Peyer's patch (tissue), 4 donors: ENCODE data around the gene BRIP1.

Experiments used
- POLR2A ChIP-seq, 2 donors: fragments of 450-650 bp; IDR thresholded peaks; one replicate each; pipeline ENCODE4 v1.5.1; 2017; ENCODE audit warnings: antibody characterized with exemption in 2 of 2, mild to moderate bottlenecking in 2 of 2, moderate library complexity in 2 of 2
- TF ChIP-seq, protein P1 (sequence below), 6 experiments: fragments of 450-650 bp in 4 of 6; fragments of 200-600 bp in 2 of 6; sonication (generic) in 1 of 6; IDR thresholded peaks; one replicate each; pipeline ENCODE4 v1.5.1; 2017 to 2019; ENCODE audit warnings: antibody characterized with exemption in 6 of 6, mild to moderate bottlenecking in 3 of 6, moderate library complexity in 1 of 6

DNA sequence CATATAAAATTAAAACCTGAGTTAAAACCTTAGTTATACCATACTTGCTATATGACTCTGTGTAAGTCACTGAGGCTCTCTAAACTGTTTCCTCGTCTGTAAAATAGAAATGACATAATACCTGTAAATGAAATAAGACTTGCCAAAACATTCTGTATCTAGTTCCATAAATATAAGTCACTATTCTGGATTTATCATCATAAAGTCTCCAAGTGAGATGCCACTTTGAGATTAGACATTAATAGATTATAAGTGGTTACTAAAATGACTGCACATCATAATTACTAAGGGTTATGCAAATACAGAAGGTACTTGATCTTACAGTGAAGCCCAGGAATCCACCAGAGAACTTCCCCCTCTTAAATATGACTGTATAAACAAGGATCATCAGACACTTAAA lies 12.0 kb upstream of the BRIP1 start:
- TF ChIP-seq, protein P1, sequence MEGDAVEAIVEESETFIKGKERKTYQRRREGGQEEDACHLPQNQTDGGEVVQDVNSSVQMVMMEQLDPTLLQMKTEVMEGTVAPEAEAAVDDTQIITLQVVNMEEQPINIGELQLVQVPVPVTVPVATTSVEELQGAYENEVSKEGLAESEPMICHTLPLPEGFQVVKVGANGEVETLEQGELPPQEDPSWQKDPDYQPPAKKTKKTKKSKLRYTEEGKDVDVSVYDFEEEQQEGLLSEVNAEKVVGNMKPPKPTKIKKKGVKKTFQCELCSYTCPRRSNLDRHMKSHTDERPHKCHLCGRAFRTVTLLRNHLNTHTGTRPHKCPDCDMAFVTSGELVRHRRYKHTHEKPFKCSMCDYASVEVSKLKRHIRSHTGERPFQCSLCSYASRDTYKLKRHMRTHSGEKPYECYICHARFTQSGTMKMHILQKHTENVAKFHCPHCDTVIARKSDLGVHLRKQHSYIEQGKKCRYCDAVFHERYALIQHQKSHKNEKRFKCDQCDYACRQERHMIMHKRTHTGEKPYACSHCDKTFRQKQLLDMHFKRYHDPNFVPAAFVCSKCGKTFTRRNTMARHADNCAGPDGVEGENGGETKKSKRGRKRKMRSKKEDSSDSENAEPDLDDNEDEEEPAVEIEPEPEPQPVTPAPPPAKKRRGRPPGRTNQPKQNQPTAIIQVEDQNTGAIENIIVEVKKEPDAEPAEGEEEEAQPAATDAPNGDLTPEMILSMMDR (IDR thresholded peaks at IDR 0.05), result no peak
- no peak for TF ChIP-seq POLR2A (IDR thresholded peaks at IDR 0.05)
